Medulla oblongata (tissue), 1 donor: ENCODE measurements around the gene BPGM.
A peak's percentile ranks its signal among the peaks of the same experiment; 100 is the strongest.

Experiments
- DNase-seq: peaks from one replicate; pipeline ENCODE4 v3.0.0-alpha.2; 2015; ENCODE audit errors: extremely low spot score

Gene BPGM

DNA sequence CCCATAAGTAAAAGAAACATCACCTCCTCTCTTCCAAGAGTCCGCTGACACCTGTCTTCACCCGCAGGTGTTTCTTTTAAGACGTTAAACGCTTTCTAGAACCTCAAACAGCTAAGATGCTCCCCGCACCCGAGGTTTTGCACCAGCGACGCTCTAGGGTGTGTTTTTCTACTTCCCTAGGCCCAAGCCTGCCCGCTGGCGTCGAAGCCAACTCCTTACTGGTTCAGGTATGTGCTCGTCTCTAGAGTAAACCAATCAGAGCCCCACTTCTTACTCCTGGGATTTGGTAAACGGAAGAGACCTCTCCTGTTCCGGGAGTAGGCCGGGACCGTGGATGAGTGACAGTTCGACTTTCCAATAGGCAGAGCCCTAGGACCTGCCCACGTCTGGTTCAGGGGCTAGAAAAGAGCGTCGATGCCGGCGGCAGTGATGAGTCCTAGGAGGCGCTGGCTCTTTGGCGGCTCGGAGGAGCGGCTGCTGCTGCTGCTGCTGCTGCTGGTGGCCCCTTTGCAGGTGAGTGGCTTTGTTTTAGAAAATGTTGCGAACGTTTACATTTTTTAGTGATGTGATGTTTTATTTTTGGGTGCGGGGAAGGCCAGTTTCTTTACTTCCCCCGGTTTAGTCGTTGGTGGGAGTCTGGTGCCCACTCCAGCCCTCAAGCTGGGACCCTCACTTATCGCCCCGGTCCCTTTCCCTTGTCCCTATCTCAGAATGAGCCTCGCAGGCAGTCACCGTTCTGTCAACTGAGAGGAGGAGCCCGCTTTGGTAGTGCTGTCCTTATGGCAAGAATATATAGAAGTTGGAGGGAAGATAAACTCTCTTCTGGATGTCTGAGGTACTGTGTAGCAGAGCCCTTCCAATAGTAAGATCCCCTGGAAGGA lies at the start of gene BPGM:
Gene BPGM (plus strand): TSS at position 429 of the 881 bp plus-strand sequence. CDS start 14,655 bp downstream, outside the sequence.
- DNase-seq = peak; percentile 100

DNA sequence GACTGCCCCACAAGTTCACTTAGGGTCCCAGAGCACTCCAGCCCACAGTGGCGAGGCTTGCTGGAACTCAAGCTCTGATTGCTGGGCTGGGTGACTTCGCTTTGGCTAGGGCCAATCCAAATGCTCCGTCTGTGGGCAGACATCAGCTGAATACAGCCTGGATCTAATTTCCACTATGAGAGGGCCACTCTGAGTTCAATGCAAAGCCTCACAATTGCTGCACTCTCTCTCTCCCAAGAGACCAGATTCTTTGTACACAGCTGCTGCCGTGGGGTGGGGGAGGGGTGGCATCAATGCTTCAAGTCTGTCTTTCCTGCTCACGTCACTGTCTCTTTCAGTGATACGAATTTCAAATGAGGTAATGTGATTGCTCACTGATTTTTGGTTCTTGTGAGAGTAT lies 47.3 kb upstream of the BPGM start:
- peak; percentile 85 for DNase-seq

DNA sequence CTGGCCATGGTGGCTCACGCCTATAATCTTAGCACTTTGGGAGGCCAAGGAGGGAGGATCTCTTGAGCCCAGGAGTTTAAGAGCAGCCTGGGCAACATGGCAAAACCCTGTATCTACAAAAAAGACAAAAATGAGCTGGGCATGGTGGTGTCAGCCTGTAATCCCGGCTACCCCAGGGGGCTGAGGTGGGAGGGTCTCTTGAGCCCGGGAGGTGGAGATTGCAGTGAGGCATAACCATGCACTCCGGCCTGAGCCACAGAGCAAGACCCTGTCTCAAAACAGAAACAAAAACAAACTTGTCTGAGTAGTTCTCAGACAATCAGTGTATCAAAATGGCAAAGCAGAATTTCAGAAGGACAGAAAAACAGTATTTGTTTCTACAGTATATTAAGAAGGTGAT lies 45.2 kb upstream of the BPGM start:
- no peak for DNase-seq

DNA sequence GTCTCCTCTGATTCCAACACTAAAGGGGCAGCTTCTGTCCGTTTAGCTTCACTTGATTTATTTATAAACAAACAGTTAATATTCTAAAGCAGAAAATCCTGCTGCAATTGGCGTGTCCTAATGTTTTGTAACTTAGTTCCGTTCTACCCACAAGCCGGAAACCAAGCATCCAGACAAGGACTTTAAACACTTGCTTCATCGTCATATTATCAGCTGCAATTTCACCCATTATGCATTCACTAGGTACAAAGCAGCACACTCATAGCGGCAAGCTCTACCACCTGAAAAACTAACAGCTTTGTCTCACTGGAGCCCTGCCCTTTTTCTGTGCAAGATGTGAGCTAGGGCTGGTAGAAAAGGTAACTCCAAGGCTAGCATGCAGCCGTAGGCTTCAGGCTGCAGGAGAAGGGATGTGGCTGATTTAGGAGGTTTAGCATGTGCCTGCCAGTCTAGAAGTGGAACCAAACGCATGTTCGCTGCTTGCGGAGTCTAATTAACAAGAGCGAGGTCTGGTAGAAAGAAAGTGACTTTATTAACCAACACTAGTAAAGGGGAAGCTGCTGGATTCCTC lies 43.7 kb upstream of the BPGM start:
- DNase-seq = peak; percentile 56

DNA sequence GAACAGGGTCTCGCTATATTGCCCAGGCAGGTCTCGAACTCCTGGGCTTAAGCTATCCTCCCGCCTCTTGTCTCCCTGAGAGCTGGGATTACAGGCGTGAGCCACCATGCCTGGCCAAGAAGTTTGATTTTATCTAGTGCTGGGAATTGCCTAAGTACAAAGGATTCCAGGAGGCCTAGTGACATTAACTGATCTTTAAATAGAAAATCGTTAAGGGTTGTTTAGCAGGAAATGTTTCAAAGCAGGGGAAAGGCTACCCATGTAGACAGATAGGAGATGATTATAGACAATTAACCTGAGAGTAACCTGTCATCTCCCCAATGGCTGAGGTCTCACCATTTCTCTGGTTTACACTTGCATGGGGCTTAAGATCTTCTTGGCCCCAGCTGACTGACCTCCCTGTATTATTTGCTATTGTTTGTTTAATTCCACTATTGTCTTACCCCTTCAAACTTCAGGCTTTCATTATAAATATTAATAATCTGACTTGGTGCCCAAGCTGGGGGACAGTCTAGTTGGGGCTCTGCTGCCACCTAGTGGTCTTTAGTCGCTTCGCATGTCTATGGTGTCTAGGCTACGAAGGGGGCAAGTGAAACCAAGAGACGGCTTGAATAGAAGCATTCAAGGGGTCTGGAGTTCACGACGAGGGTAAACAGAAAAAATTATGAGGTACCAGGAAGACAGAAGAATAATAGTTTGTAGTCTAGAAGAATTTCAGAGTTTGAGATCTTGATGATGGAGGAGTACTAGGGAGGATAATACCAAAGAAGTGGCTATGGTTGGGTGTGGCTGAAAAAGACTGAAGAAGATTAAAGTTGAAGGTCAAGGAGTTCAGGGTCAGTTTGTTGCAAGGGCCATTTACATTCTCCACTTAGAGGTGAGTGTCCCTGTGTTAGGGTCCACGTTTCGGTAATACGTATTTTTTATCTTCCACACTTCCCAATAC lies 40.4 kb upstream of the BPGM start:
- peak; percentile 87 for DNase-seq

DNA sequence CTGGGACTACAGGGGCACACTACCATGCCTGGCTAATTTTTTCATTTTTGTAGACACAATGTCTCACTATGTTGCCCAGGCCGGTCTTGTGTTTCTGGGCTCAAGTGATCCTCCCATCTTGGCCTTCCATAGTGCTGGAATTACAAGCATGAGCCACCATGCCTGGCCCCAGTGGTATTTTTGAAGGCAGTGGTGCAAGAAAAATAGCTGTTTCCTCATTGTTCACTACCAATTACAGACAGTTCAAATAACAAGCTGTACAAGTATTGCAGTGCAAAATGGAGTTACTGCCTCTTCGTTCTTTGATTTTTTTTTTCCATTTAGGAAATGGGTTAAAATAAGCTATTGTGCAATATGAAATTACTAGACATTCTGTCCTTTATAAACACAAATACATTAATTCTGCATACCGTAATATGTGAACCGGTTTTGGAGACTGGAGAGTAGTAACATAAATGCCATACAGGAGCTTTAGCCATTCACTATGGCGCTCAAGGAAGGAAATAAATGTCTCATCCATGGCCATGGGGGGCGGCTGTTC lies 35.0 kb upstream of the BPGM start:
- DNase-seq = no peak

DNA sequence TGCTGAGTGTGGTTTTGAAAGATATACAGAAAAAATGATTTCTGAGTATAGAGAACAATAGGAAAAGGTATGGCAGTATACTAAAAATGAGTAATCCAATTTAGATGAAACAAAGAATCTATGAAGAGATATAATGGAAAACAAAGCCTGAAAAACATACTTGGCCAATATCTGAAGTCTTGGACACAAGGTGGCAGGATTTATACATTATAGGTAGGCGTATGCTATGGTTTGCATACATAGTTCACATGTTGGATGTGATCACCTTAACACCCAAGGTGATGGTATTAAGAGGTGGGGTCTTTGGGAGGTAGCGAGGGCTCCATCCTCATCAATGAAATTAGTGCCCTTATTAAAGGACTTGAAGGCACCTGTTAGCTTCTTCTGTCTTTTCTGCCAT lies 34.5 kb upstream of the BPGM start:
- no peak for DNase-seq

DNA sequence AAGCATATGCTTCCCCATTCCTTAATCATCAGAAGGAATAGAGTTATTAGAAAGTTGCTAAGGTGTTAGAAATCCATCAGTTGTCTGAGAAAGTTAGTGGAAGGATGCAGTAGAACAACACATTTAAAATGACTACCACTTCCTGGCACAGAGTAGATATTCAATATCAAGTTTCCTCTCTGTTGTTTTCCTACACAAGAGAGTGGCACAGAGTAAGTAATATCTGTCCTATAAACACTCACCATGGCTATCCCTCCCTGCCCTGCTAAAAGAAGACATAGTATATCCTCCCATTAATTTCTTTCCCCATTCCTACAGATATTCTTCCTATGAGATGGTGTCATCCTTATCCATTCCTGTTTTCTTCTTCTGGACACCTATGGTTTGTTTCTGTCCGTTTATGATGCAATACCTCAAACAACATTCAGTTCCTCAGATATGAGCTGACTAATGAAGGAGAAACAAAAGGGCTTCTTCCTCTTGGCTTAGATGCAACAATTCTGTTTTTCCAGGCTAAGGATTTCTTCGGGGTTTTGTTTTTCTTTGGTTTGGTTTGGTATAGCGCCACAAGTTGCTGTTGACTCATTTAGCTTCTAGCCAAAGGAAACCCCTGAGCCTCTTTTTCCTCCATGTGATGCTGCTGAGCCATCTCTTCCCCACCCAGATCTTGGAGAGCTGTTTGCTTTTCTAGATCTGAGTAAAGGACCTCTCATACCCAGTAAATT lies 32.9 kb upstream of the BPGM start:
- peak; percentile 57 for DNase-seq

DNA sequence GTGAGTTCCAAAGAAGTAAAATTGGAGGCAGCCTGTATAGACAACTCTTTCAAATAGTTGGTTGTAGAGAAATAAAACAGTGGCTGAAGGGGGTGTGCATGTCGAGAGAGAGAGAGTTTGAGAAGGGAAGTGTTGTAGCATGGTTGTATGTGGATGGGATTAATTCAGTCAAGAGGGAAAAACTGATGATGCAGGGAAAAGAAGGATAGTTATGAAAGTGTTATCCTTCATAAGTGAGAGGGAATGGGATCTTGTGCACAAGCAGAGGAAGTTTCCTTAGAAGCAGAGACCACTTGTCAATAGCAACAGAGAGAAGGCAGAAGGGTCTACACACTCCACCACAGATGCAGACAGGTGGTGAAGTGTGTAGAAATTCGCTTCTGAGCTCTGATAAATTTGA lies 30.0 kb upstream of the BPGM start:
- no peak for DNase-seq

DNA sequence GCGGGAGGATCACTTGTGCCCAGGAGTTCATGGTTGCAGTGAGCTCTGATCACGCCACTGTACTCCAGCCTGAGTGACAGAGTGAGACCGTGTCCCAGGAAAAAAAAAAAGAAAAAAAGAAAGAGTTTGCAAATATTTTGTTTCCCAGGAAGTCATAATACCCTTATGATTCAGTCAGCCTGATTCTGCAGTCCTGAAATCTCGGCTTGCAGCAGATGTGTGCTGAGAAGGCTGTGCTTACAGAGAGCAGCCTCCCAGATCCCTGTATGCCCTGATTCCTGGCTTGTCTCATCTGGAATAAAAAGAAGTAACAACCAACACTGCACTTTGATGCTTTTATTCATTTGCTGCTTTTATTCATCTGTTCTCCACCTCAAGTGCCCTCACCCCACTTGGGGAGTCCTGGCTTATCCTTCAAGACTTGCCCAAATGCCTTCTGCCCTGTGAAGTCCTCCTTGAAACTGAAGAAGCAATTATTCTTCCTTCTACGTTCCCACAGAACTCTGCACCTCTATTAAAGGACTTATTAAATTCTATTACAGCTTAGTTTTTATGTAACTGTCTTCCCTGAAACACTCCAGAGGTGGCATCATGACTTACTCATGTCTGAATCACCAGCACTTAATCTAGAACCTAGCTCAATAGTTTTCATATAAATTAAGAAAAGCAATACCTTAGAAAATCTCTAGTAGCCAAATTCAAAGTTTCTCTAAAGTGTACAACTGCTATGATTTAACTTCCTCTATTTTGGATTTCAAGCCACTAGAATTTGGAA lies 27.7 kb upstream of the BPGM start:
- DNase-seq = peak; percentile 19

DNA sequence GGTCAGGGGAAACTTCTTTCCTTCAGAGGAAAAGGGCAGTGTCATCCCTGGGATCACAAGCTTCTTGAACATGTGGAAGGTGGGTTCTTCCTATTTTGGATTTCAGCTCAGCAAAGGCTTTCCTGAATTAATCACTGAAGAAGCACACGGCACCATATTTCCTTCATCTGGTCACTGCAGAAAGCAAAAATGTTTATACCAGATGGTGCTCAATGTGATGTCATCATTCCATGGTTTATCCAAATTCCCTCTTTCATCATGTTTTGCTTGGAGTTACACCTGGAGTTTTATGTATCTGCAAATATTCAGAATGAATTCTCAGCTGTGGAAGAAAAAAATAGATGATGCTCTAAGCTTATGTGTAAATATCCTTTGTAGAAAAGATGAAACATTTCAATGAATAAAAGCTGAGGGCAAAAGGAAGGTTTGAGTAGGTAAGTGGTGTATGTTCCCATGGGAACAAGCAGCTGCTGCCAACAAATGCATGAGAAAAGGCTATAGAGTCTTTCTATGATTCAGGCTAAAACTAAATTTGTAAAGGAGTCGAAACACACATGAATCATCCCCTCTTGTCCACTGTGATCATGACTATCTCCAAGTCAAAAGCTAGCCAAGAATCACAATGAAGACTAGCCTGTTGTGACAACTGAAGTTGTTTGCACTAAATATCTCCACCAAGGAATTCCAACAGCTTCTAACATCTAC lies 26.9 kb upstream of the BPGM start:
- no peak for DNase-seq

DNA sequence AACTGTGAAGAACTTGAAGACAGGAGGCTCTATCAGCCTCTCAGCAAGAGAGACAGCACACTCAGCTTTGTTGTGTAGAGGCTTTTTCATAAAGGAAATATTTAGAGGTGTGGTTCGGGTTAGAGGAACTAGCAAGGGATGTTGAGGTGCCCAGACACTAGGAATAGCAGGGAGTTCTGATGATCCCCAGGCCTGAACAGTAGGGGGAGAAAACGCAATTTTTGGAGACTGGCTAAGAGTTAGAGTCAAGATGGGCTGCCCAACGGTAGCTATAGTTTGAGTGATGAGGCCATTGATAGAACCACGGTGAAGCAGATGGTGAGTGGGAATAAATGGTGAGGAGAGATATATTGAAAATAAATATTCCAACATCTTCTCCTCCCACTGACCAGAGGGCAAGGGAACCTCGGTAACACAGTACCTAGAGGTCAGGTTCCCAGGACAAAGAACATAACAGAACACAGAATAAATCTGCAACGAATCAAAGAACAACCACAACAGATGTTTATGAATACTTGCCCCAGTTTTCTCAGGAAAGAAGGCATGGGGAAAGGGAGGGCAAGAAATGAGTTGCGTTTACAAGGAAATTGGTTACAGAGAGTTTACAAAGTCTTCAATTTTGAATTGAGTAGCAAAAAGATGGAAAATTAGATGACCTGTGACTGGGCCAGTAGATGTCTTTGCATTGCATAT lies 24.2 kb upstream of the BPGM start:
- no peak for DNase-seq

DNA sequence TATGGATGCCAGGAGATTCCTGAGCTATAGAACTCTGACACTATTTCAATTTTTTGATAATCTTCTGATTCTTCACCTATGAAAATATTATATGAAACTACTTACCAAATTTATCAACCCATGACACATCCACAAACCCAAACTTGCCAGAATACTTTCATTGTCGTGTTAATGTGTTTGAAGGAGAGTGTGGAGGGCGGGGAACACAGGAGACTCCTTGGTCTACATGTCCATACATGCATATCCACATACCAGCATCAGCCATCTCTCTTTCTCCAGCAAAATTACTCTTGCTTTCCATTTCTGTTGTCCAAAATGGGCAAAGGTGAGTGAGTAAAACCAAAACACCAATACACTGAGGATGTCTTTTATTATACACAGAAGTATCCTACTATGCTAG lies 23.5 kb upstream of the BPGM start:
- no peak for DNase-seq

DNA sequence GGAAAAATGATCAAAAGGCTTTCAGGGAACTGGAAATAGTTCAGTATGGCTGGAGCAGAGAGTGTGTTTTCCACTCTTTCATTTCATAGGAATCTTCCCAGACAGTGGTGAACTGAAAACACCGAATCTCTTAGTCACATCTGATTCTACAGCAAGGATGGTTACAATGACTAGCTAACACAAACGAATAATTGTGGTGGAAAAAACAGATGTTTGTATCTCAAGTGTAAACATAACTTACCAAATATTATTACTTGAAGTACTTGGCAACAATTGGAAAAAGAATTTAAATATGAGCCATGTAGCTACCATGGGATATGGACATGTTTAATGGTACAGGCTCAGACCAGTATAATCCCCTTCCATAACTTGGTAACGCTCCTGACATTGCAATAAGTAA lies 21.1 kb upstream of the BPGM start:
- DNase-seq = no peak

DNA sequence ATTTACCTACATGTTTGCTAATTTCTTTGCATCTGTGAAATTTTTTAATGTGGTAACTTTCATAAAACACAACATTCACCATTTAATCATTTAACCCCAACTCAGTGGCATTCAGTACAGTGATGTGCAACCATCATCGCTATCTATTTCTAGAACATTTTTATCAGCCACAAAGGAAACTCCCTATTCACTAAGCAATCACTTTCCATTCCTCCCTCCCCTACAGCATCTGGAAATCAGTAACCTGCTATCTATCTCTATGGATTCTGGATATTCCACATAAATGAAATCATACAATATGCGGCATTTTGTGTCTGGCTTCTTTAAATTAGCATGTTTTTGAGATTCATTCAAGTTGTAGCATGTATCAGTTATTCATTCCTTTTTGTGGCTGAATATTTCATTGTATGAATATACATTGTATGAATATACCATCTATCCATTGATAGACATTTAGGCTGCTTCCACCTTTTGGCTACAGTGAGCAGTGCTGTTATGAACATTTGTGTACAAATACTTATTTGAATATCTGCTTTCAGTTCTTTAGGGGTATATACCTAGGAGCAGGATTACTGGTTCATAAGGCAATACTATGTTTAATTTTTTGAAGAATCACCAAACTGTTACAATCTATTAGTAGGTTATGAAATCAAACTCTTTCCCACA lies 19.4 kb upstream of the BPGM start:
- no peak for DNase-seq

DNA sequence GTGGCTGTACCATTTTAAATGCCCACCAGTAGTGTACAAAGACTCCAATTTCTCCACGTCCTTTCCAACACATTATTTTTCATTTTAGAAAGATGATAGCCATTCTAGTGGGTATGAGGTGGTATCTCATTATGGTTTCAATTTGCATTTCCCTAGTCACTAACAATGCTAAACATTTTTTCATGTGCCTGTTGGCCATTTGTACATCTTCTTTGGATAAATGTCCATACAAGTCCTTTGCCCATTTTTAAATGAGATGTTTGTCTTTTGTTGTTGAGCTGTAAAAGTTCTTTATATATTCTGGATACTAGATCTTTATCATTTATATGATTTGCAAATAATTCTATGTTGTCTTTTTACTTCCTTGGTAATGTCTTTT lies 18.9 kb upstream of the BPGM start:
- no peak for DNase-seq

DNA sequence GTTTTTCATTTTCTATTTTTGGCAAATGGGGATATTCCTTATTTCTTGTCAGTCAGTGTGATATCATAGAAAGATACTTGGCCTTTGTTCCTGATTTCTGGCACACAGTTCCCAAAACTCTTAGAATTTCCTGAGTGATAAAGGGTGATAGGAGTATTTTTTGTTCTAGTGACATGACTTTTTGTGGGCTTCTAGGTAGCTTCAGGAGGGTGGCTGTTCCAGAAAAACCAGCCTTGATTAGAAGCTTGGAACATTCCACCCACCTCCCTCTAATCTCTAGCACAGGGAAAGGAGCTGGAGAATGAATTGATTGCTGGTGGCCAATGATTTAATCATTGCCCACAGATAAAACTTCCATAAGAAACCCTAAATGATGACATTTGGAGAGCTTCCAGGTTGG lies 17.2 kb upstream of the BPGM start:
- no peak for DNase-seq

DNA sequence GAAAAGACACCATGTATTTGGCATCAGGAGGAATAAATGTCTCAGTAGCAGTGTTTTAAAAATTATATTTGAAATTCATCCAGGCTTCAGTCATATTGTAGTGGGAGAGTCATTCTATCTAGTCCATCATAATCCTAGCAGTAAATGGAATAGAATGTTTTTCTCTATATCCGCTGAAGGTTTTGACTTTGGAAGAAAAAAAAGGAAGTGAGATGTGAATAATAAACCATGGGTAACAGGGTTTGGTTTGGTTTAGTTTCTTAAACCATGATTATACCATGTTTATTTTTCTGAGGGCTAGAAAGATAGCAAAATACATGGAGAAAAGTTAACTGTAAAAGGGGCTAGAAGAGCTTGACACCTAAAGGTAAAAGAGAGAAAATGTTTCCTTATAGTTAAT lies 16.4 kb upstream of the BPGM start:
- DNase-seq = no peak

DNA sequence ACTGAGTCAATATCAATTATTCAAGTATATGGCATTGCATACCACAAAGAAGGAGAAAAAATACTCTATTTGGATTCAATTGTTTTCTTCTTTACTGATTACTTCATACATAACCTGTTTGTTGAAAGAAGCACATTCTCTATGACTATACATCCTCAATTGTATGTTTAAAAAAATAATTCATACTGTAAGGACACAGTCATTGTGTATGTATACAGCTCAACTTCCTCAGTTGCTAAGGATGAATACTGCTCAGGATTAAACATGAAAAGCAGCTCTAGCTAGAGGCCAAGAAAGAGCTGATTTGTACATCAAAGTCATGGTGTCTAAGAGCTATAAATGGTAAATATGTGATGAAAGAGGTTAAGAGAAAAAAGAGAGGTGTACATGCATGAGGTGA lies 15.8 kb upstream of the BPGM start:
- no peak for DNase-seq
